Mucosa of rectum (tissue), 2 donors: Measurements from ENCODE around the gene REEP3.
"Not testable (repeated sequence)": the region's sequence is repeated elsewhere in the genome, so short reads cannot be mapped to it uniquely, and the experiment has no call there.

Source experiments
- H3K27ac ChIP-seq, 2 donors: one replicate each; pipeline ENCODE4 v1.7.0; 2013; ENCODE audit warnings: inconsistent platforms in 2 of 2, low read depth in 2 of 2, low read length in 2 of 2
- H3K27me3 ChIP-seq, 2 donors: one replicate each; pipeline ENCODE4 v1.7.0; 2013; ENCODE audit warnings: low read length in 2 of 2; ENCODE audit not compliant: control insufficient read depth in 2 of 2, insufficient read depth in 2 of 2
- H3K36me3 ChIP-seq, 2 donors: one replicate each; pipeline ENCODE4 v1.7.0; 2013; ENCODE audit warnings: low read length in 2 of 2; ENCODE audit not compliant: control insufficient read depth in 2 of 2, insufficient read depth in 2 of 2
- H3K4me1 ChIP-seq, 2 donors: one replicate each; pipeline ENCODE4 v1.7.0; 2013; ENCODE audit warnings: low read length in 2 of 2, mild to moderate bottlenecking in 1 of 2; ENCODE audit not compliant: control insufficient read depth in 2 of 2, insufficient read depth in 2 of 2
- H3K4me3 ChIP-seq, 2 donors: one replicate each; pipeline ENCODE4 v1.7.0; 2013; ENCODE audit warnings: low read length in 2 of 2
- H3K9ac ChIP-seq, 2 donors: one replicate each; pipeline ENCODE4 v1.7.0; 2013; ENCODE audit warnings: low read length in 2 of 2, low read depth in 1 of 2, mild to moderate bottlenecking in 1 of 2
- H3K9me3 ChIP-seq, 2 donors: one replicate each; pipeline ENCODE4 v1.7.0; 2013; ENCODE audit warnings: low read length in 2 of 2; ENCODE audit not compliant: control insufficient read depth in 2 of 2
- donor health status: healthy.
- donor health status: Normal muscosa, but diverticular disease.

Gene REEP3

GRCh38 chr10:63651864-63652263 is 130.7 kb downstream of the REEP3 start:
- Histone ChIP-seq H3K9me3 (no peaks in the 10 kb centered on the region), H3K4me3 (no peak overlapping the region), H3K27me3 (no peaks in the 10 kb centered on the region), H3K9ac (no peak overlapping the region), H3K27ac (no peak overlapping the region), H3K4me1 (no peaks in the 10 kb centered on the region), H3K36me3 (no peaks in the 10 kb centered on the region)

DNA sequence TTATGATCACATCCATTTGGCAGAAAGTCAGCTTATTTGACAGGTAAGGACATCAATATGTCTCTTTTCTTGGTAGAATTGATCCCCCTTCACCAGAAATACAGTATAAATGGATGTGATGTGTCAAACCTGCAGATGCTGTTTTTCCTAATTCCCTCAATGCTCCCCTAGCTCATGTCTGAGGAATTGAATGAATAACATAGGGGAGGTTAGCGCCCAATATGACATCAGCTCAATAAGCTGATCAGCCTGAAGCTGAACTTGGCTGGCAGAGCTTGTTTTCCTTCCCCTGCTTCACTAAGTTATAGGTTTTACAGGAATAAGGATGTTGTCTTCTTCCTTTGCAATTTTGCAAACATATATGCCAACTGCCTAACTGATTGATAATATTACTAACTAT is 132.5 kb downstream of the REEP3 start:
- Histone ChIP-seq H3K27me3 (no peaks in the 10 kb centered on the region), H3K36me3 (no peaks in the 10 kb centered on the region), H3K4me1 (no peaks in the 10 kb centered on the region), H3K9me3 (no peaks in the 10 kb centered on the region), H3K4me3 (no peak overlapping the region), H3K27ac (no peak overlapping the region), H3K9ac (no peak overlapping the region)

GRCh38 chr10:63657761-63658160 is 136.6 kb downstream of the REEP3 start:
- H3K36me3 ChIP-seq, result no peaks in the 10 kb centered on the region
- H3K4me3 ChIP-seq, result no peak overlapping the region
- H3K4me1 ChIP-seq, result no peaks in the 10 kb centered on the region
- H3K9me3 ChIP-seq, result no peaks in the 10 kb centered on the region
- no peak overlapping the region for H3K9ac ChIP-seq
- H3K27me3 ChIP-seq, result no peaks in the 10 kb centered on the region
- no peak overlapping the region for H3K27ac ChIP-seq

DNA sequence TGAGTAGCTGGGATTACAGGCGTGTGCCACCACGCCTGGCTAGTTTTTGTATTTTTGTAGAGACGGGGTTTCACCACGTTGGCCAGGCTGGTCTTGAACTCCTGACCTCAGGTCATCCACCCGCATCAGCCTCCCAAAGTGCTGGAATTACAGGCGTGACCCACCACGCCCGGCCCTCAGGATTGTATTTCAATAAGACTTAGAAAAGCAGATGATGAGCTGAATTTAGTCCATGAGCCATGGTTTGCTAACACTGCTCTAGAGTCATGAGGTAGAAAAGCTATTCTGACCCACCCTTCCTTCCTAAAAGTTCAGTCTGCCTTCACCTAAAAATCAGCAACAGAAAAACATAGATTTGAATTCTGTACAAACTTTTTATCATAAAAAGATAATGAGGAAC is 139.7 kb downstream of the REEP3 start:
- not testable (repeated sequence) for H3K4me3 ChIP-seq, H3K27me3 ChIP-seq, H3K9me3 ChIP-seq, H3K36me3 ChIP-seq, H3K4me1 ChIP-seq, H3K27ac ChIP-seq, H3K9ac ChIP-seq

- Histone ChIP-seq H3K36me3 (no peaks in the 10 kb centered on the region), H3K9ac (no peak overlapping the region), H3K4me3 (no peak overlapping the region), H3K27me3 (no peaks in the 10 kb centered on the region), H3K27ac (no peak overlapping the region), H3K4me1 (no peaks in the 10 kb centered on the region), H3K9me3 (no peaks in the 10 kb centered on the region)
These were observed 140.1 kb downstream of the REEP3 start for GRCh38 chr10:63661347-63661746.

DNA sequence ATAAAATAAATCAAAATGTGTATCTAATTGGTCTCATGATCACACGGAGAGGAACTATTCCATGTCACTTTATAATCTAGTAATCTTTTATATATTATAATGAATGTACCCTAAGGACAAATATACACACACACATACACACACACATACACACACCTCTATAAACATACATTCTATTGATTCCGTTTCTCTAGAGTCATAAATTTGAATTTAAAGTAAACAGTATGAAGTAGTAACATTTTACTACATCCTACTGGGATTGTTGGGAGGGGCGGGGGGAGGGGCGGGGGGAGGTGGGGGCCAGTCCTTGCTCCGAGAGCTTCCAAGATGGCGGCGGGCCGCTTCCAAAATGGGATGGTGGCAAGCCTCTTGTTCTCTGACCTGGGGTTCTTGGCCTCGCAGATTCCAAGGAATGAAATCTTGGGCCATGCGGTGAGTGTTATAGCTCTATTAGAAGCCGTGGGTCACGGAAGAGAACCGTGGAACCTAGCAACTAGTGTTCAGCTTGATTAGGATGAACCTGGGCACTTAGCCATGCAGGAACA is 143.2 kb downstream of the REEP3 start:
- no peak overlapping the region for H3K4me3 ChIP-seq
- no peak overlapping the region for H3K27ac ChIP-seq
- no peaks in the 10 kb centered on the region for H3K36me3 ChIP-seq

DNA sequence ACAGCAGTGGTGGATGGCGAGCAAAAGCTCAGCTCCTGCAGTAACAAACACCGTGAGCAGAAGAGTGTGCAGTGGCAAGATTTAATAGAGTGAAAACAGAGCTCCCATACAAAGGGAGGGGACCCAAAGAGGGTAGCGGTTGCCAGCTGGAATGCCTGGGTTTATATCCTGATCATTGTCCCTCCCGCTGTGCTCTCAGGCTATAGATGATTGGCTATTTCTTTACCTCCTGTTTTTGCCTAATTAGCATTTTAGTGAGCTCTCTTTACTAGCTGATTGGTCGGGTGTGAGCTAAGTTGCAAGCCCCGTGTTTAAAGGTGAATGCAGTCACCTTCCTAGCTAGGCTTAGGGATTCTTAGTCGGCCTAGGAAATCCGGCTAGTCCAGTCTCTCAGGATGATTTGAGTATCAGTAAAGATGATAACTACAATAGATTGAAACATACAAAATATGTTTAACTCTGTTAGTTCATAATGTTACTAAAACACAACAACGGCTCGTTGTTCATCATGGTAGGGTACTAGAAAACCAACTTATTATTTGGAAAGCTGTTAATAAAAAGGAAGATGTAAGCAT is 143.9 kb downstream of the REEP3 start:
- not testable (repeated sequence) for H3K27ac ChIP-seq, H3K9me3 ChIP-seq, H3K4me1 ChIP-seq, H3K9ac ChIP-seq, H3K36me3 ChIP-seq, H3K4me3 ChIP-seq, H3K27me3 ChIP-seq

More for the DNA sequence above, 143.2 kb downstream of the REEP3 start:
- H3K4me1 ChIP-seq, result no peaks in the 10 kb centered on the region
- no peak overlapping the region for H3K9ac ChIP-seq
- H3K27me3 ChIP-seq, result no peaks in the 10 kb centered on the region
- H3K9me3 ChIP-seq, result no peaks in the 10 kb centered on the region

GRCh38 chr10:63665670-63666134 is 144.5 kb downstream of the REEP3 start:
- Histone ChIP-seq H3K9ac (no peak overlapping the region), H3K27me3 (no peaks in the 10 kb centered on the region), H3K4me1 (no peaks in the 10 kb centered on the region), H3K27ac (no peak overlapping the region), H3K9me3 (no peaks in the 10 kb centered on the region), H3K4me3 (no peak overlapping the region), H3K36me3 (no peaks in the 10 kb centered on the region)

DNA sequence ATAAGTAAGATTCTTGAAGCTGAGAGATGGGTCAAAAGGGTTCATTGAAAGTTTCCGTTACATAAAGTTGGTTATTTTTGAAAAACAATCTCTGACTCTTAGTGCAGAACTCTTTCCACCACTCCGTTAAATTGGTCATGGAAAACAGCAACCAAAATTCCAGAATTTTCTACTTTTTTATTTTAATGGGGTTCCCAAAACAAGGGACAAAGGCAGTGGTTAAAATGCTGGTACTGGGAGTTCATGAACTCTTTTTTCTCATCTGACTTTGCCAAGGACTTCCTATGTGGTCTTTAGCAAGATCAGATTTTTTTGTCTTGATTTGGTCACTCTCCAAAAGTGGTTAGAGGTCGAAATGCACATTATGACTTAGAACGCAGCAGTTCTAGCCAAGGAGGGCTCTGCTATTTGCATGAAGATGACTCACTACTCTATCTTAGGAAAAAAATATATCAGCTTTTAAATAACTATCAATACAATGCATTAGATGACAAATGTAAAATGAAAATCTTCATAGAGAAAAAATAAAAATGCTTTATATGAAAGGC is 145.7 kb downstream of the REEP3 start:
- Histone ChIP-seq H3K4me3 (no peak overlapping the region), H3K36me3 (no peaks in the 10 kb centered on the region), H3K9me3 (no peaks in the 10 kb centered on the region), H3K27me3 (no peaks in the 10 kb centered on the region), H3K27ac (no peak overlapping the region), H3K4me1 (no peaks in the 10 kb centered on the region), H3K9ac (no peak overlapping the region)

DNA sequence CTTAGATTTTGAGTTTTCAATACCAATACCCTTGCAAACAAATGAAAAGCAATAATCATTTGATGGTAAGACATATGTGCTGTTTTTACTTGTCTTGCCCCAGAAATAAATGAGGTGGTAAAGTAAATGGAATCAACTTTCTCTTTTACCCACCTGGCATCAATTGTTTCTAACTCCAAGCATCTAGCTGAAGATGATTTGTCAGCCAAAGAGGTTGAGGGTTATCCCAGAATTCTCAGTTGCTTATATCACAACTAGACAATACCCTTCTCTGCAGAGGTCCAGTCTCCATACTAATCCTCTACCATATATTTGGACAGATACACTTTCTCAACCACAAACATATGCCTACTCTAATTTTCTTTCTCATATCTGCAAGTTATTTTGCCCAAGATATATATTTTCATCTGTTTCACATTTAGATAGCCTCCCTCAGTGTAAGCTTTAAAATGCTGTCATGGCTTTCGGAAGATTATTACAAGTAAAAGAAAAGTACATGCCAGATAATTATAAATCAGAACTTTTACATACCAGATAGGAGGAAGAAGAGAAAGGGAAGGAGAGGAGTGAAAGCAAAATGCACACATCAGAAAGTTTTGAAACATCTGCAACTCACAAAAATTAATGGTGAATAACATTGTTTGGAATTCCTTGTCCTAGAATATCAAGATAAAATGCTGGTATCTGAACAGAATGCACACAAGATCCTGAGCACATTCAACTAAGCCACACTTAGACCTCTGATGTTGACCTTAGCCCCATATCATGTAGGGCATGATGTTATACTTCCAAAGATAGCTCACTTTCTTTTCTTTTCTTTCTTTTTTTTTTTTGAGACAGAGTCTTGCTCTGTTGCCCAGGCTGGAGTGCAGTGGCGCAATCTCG is 146.6 kb downstream of the REEP3 start:
- Histone ChIP-seq H3K36me3 (no peaks in the 10 kb centered on the region), H3K9me3 (no peaks in the 10 kb centered on the region), H3K4me3 (no peak overlapping the region), H3K27ac (no peak overlapping the region), H3K4me1 (peaks cover 0 to 2% of the 10 kb centered on the region in 2 donors), H3K9ac (no peak overlapping the region), H3K27me3 (no peaks in the 10 kb centered on the region)
